GM23338 (cell line): ENCODE measurements around the gene TP73. TPM values are rescaled to one million over a fixed set of nuclear protein-coding genes. Genes with fewer than 3 reads are reported as not detected.

Experiments used
- ATAC-seq: fragments of 200-7000 bp; cut with Tn5 transposase; 3 replicates; pipeline ENCODE4 v1.9.1; 2020
- DNase-seq: peaks from one replicate; pipeline ENCODE4 v3.0.0-alpha.2; 2015; ENCODE audit warnings: low spot score
- H2AFZ ChIP-seq: fragments of 200-600 bp; sonication (generic); 2 replicates; pipeline ENCODE4 v1.8.0; 2016; ENCODE audit warnings: antibody characterized with exemption, mild to moderate bottlenecking, moderate library complexity
- H3F3A ChIP-seq: fragments of 200-600 bp; sonication (generic); replicated peaks from 2 replicates; pipeline ENCODE4 v1.8.0; 2017; ENCODE audit warnings: antibody characterized with exemption, mixed run types, low read depth
- H3K27ac ChIP-seq: fragments of 200-600 bp; sonication (generic); 2 replicates; pipeline ENCODE4 v1.6.1; 2016; ENCODE audit warnings: low read depth
- H3K27me3 ChIP-seq: fragments of 200-600 bp; sonication (generic); 2 replicates; pipeline ENCODE4 v1.8.0; 2016; ENCODE audit warnings: mild to moderate bottlenecking, mixed run types, moderate library complexity; ENCODE audit not compliant: insufficient read depth
- H3K36me3 ChIP-seq: fragments of 200-600 bp; sonication (generic); 2 replicates; pipeline ENCODE4 v1.8.0; 2016; ENCODE audit warnings: mild to moderate bottlenecking; ENCODE audit not compliant: insufficient read depth
- H3K4me1 ChIP-seq: fragments of 200-600 bp; sonication (generic); 2 replicates; pipeline ENCODE4 v1.8.0; 2016; ENCODE audit warnings: mild to moderate bottlenecking, moderate library complexity; ENCODE audit not compliant: insufficient read depth
- H3K4me2 ChIP-seq: fragments of 200-600 bp; sonication (generic); 2 replicates; pipeline ENCODE4 v1.7.1; 2017; ENCODE audit warnings: mixed run types
- H3K4me3 ChIP-seq: fragments of 200-600 bp; sonication (generic); 2 replicates; pipeline ENCODE4 v1.6.1; 2016; ENCODE audit warnings: mixed run types
- H3K79me2 ChIP-seq: fragments of 200-600 bp; sonication (generic); replicated peaks from 2 replicates; pipeline ENCODE4 v1.8.0; 2017; ENCODE audit warnings: mild to moderate bottlenecking; ENCODE audit not compliant: insufficient read depth
- H3K9me2 ChIP-seq: fragments of 200-600 bp; sonication (generic); 2 replicates; pipeline ENCODE4 v1.8.0; 2017; ENCODE audit not compliant: insufficient read depth
- H4K20me1 ChIP-seq: fragments of 200-600 bp; sonication (generic); replicated peaks from 2 replicates; pipeline ENCODE4 v1.8.0; 2017; ENCODE audit warnings: mild to moderate bottlenecking; ENCODE audit not compliant: insufficient read depth
- H3K27ac Mint-ChIP-seq: 2 replicates; pipeline ENCODE4 v1.8.0; 2020; ENCODE audit warnings: inconsistent platforms, mild to moderate bottlenecking, moderate library complexity, mixed read lengths
- H3K27me3 Mint-ChIP-seq: 3 replicates; pipeline ENCODE4 v1.8.0; 2022; ENCODE audit warnings: low read depth, mild to moderate bottlenecking, moderate library complexity, mixed read lengths, inconsistent platforms; ENCODE audit not compliant: insufficient read depth, poor library complexity
- H3K36me3 Mint-ChIP-seq: 3 replicates; pipeline ENCODE4 v1.8.0; 2021; ENCODE audit warnings: low read depth, mild to moderate bottlenecking, inconsistent platforms, moderate library complexity, mixed read lengths
- H3K4me1 Mint-ChIP-seq: 3 replicates; pipeline ENCODE4 v1.8.0; 2020; ENCODE audit warnings: mild to moderate bottlenecking, inconsistent platforms, mixed read lengths
- H3K4me3 Mint-ChIP-seq: 3 replicates; pipeline ENCODE4 v1.8.0; 2021; ENCODE audit warnings: moderate library complexity, mild to moderate bottlenecking, inconsistent platforms, mixed read lengths
- H3K9me3 Mint-ChIP-seq: 3 replicates; pipeline ENCODE4 v1.8.0; 2020; ENCODE audit warnings: moderate library complexity, mild to moderate bottlenecking, inconsistent platforms, mixed read lengths
- CREB1 ChIP-seq: fragments of 250-450 bp; sonication (Bioruptor Pico); IDR thresholded peaks from 2 replicates; pipeline ENCODE4 v1.5.0; 2020; ENCODE audit warnings: low read depth, mild to moderate bottlenecking, moderate library complexity
- CTCF ChIP-seq, 2 experiments: fragments of 200-600 bp in 1 of 2; sonication (generic) in 1 of 2; conservative IDR thresholded peaks; 2 replicates each; pipeline versions ENCODE4 v1.5.1 to v1.6.1; 2016 to 2017; ENCODE audit warnings: antibody characterized with exemption in 2 of 2, low read depth in 2 of 2, mild to moderate bottlenecking in 2 of 2, moderate library complexity in 1 of 2
- ETS1 ChIP-seq: IDR thresholded peaks from 2 replicates; pipeline ENCODE4 v1.6.1; 2016; ENCODE audit warnings: antibody characterized with exemption
- EZH2 ChIP-seq: fragments of 200-600 bp; sonication (generic); IDR thresholded peaks from one replicate; pipeline ENCODE4 v1.8.0; 2017; ENCODE audit warnings: antibody characterized with exemption, mild to moderate bottlenecking, low read depth; ENCODE audit not compliant: unreplicated experiment
- EZH2phosphoT487 ChIP-seq: fragments of 200-600 bp; sonication (generic); IDR thresholded peaks from one replicate; pipeline ENCODE4 v1.8.1; 2018; ENCODE audit warnings: antibody characterized with exemption; ENCODE audit not compliant: unreplicated experiment
- JUNB ChIP-seq: IDR thresholded peaks from one replicate; pipeline ENCODE4 v1.6.1; 2016; ENCODE audit warnings: antibody characterized with exemption; ENCODE audit not compliant: unreplicated experiment
- NANOG ChIP-seq: IDR thresholded peaks from 2 replicates; pipeline ENCODE4 v1.6.1; 2016; ENCODE audit warnings: antibody characterized with exemption, borderline replicate concordance
- POLR2AphosphoS5 ChIP-seq: IDR thresholded peaks from 2 replicates; pipeline ENCODE4 v1.6.1; 2016; ENCODE audit warnings: antibody characterized with exemption, low read depth
- REST ChIP-seq: IDR thresholded peaks from one replicate; pipeline ENCODE4 v1.6.1; 2018; ENCODE audit warnings: antibody characterized with exemption; ENCODE audit not compliant: unreplicated experiment
- ZNF114 ChIP-seq: fragments of 250-450 bp; sonication (Bioruptor Pico); IDR thresholded peaks from 2 replicates; pipeline ENCODE4 v1.5.0; 2020; ENCODE audit warnings: mild to moderate bottlenecking, moderate library complexity
- ZNF331 ChIP-seq: fragments of 250-450 bp; sonication (Bioruptor Pico); IDR thresholded peaks from 2 replicates; pipeline ENCODE4 v1.5.0; 2020; ENCODE audit warnings: low read depth, mild to moderate bottlenecking, moderate library complexity
- polyA plus RNA-seq: library from polyadenylated mRNA; unstranded; fragments of >200 nt; fragmentation: Nextera tagmentation; extraction: Ambion mirVana; gene quantifications from 2 replicates; pipeline ENCODE4 v1.2.1, GENCODE V29; 2016
- total RNA-seq: library from RNA; depleted of rRNA; stranded (reverse); fragments of >200 nt; shearing (Covaris generic); gene quantifications from 2 replicates; pipeline ENCODE4 v1.2.3, GENCODE V29; 2014

The TP73 gene
- total and polyA plus RNA-seq, 2 experiments from 2014 or later = 1.4 to 3.4 TPM

GRCh38 chr1:3606779-3607702 lies 45.3 kb upstream of the TP73 start (continued):
- no peak for TF ChIP-seq CTCF (conservative IDR thresholded peaks at IDR 0.05; ENCODE audit: low read depth in 2 of 2)
- TF ChIP-seq POLR2AphosphoS5 = no peak
- TF ChIP-seq EZH2 = no peak
- TF ChIP-seq CREB1 (CRISPR knock-in tag) = no peak
- no peak for TF ChIP-seq JUNB
- TF ChIP-seq NANOG = no peak
- TF ChIP-seq REST = no peak
- no peak for TF ChIP-seq ZNF331 (CRISPR knock-in tag)
- no peak for TF ChIP-seq EZH2phosphoT487
- no peak for TF ChIP-seq ZNF114
- TF ChIP-seq ETS1 = no peak

GRCh38 chr1:3607703-3608065 lies 44.6 kb upstream of the TP73 start:
- H3K36me3 Mint-ChIP-seq = no peaks in the 10 kb centered on the region
- peaks cover 16% of the 10 kb centered on the region; the same call in 2 of the 3 replicates for H3K4me1 Mint-ChIP-seq
- H3K9me2 ChIP-seq = no peaks in the 10 kb centered on the region
- H3K27me3 ChIP-seq = peaks cover 8% of the 10 kb centered on the region
- H2AFZ ChIP-seq = no peak overlapping the region
- H3K27ac Mint-ChIP-seq = no peak overlapping the region
- H3K4me3 Mint-ChIP-seq = no peak overlapping the region
- H3K79me2 ChIP-seq = 0 out of 2 replicates have a peak, but pooled peaks cover 15% of the 10 kb centered on the region
- no peak overlapping the region for H3K27ac ChIP-seq
- H3K4me1 ChIP-seq = peaks cover 4% of the 10 kb centered on the region; the same call in 1 of the 2 replicates
- H3K36me3 ChIP-seq = no peaks in the 10 kb centered on the region
- ATAC-seq = no peak
- no peak overlapping the region for H3K4me2 ChIP-seq
- H3K9me3 Mint-ChIP-seq = no peaks in the 10 kb centered on the region
- H3K4me3 ChIP-seq = no peak overlapping the region
- peaks cover 17% of the 10 kb centered on the region for H3K27me3 Mint-ChIP-seq
- no peaks in the 10 kb centered on the region; the same call in 1 of the 2 replicates for H4K20me1 ChIP-seq
- no peaks in the 10 kb centered on the region for H3F3A ChIP-seq
- no peak for DNase-seq
- TF ChIP-seq ETS1 = no peak
- TF ChIP-seq CREB1 (CRISPR knock-in tag) = no peak
